ENCODE results near the gene TNNI3.
"Not testable (repeated sequence)": the region's sequence is repeated elsewhere in the genome, so short reads cannot be mapped to it uniquely, and the experiment has no call there.

Gene TNNI3

GRCh38 chr19:55111238-55111831 lies 46.2 kb downstream of the TNNI3 start:
- no peak for DNase-seq

- DNase-seq = no peak
These were observed 47.8 kb downstream of the TNNI3 start for GRCh38 chr19:55109527-55110291.

GRCh38 chr19:55107252-55107651 lies 50.3 kb downstream of the TNNI3 start:
- not testable (repeated sequence) for DNase-seq

- no peak for DNase-seq
These were observed 50.9 kb downstream of the TNNI3 start for GRCh38 chr19:55106591-55106990.

- no peak for DNase-seq
These were observed 52.3 kb downstream of the TNNI3 start for GRCh38 chr19:55105237-55105636.

GRCh38 chr19:55103190-55103589 lies 54.3 kb downstream of the TNNI3 start:
- DNase-seq = no peak

All from CD4-positive, alpha-beta T cell treated with Interleukin-4 for 1 hour (primary cell).